Measurements from ENCODE around the gene PIK3AP1. TPM values are rescaled to one million over a fixed set of nuclear protein-coding genes. Genes with fewer than 3 reads are reported as not detected.

The PIK3AP1 gene
- total and polyA plus RNA-seq, 2 of the 8 experiments (the other 6 are each of a cell fraction or from before 2014, with no cell fraction given), result 1.9 to 4.5 TPM

DNA sequence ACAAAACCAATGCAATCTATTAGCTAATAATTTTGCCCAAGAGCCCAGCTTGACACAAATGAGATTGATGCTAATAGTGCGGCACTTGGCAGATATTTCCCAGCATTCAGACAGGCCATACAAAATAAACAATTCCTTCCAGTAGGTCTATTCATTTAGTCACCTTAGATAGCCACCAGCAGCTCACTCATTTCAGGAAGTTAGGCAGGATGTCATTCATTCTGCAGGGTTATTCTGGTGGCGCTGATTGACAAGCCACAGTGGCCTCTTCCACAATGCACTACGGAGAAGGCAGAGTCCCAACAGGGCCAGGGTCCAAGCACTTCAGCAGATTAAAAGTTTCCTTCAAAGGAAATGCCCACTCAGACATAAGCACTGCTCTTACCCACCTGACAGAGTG is 55.8 kb downstream of the PIK3AP1 start:
- Histone ChIP-seq H3K14ac (ENCODE audit: insufficient read length) (no peak overlapping the region), H3K27ac (ENCODE audit: low read depth, low read length) (no peak overlapping the region), H2BK5ac (ENCODE audit: low read depth, low read length) (no peak overlapping the region), H3K23ac (ENCODE audit: insufficient read length) (no peak overlapping the region), H3K36me3 (ENCODE audit: control insufficient read depth in 2 of 4, insufficient read depth in 4 of 4, low read length in 3 of 4) (no peaks in the 10 kb centered on the region), H2BK120ac (replicated peaks; ENCODE audit: low read depth, low read length) (no peak overlapping the region), H3K4ac (replicated peaks; ENCODE audit: insufficient read length, low read depth, low read length) (no peak overlapping the region), H3K18ac (ENCODE audit: extremely low read depth, low read length) (no peak overlapping the region), H4K20me1 (replicated peaks in 1 of 2; ENCODE audit: control insufficient read depth in 1 of 2, insufficient read depth in 2 of 2, low read length in 2 of 2) (no peaks in the 10 kb centered on the region), H3K4me3 (ENCODE audit: extremely low read depth in 1 of 4, insufficient read depth in 2 of 4, low read depth in 3 of 4, low read length in 4 of 4) (no peak overlapping the region), H3K27me3 (replicated peaks in 1 of 4; ENCODE audit: control insufficient read depth in 3 of 4, extremely low read depth in 1 of 4, insufficient read depth in 3 of 4, low read length in 3 of 4) (no peaks in the 10 kb centered on the region), H2BK20ac (ENCODE audit: low read length) (no peak overlapping the region), H3K56ac (replicated peaks; ENCODE audit: insufficient read length, low read depth, low read length) (no peak overlapping the region), H3K79me2 (ENCODE audit: control insufficient read depth in 1 of 2, insufficient read depth in 2 of 2, low read length in 2 of 2) (no peaks in the 10 kb centered on the region), H3K9ac (replicated peaks in 1 of 4; ENCODE audit: extremely low read depth in 1 of 4, low read depth in 3 of 4, low read length in 3 of 4) (no peak overlapping the region), H4K8ac (ENCODE audit: extremely low read depth, insufficient read depth, low read length) (no peak overlapping the region), H2AK5ac (ENCODE audit: low read depth, low read length) (no peak overlapping the region), H4K5ac (ENCODE audit: insufficient read length, low read depth, low read length) (no peak overlapping the region), H4K91ac (replicated peaks; ENCODE audit: insufficient read length, low read length) (no peak overlapping the region), H2BK15ac (ENCODE audit: low read length) (no peak overlapping the region), H3K23me2 (ENCODE audit: low read depth, low read length) (no peaks in the 10 kb centered on the region), H3K4me1 (replicated peaks in 1 of 4; ENCODE audit: control insufficient read depth in 3 of 4, insufficient read depth in 4 of 4, low read length in 3 of 4) (no peaks in the 10 kb centered on the region), H3K9me3 (ENCODE audit: insufficient read depth in 2 of 2, low read depth in 1 of 2, low read length in 1 of 2) (no peaks in the 10 kb centered on the region), H2BK12ac (ENCODE audit: low read depth, low read length) (no peak overlapping the region), H3K4me2 (ENCODE audit: insufficient read depth in 1 of 2, low read depth in 2 of 2, low read length in 2 of 2) (no peak overlapping the region), H3K79me1 (ENCODE audit: low read depth, low read length) (no peaks in the 10 kb centered on the region), H2AFZ (ENCODE audit: low read length) (no peak overlapping the region)
- CTCF ChIA-PET (ENCODE audit: partially characterized antibody), result interaction anchor here (0.8 to 1.5 kb wide), 5 partner anchors 9 to 99 kb away, joined by 3 to 5 read pairs (median 3); no protein-coding TSS in a partner anchor
- DNase-seq (ENCODE audit: low read depth in 1 of 2, low spot score in 2 of 2) (no peak), FAIRE-seq (no peak)
- 87% methylated on average over 3 of the region's 3 CpGs; no CpG with 5 or more reads in 1 of the 2 experiments for WGBS, 2 experiments (ENCODE audit: extremely low coverage in 1 of 2, insufficient coverage in 1 of 2, insufficient read length in 1 of 2, insufficient replicate concordance in 2 of 2, low coverage in 1 of 2, low lambda C conversion rate in 2 of 2, missing lambda C conversion rate in 1 of 2)
- POLR2A ChIA-PET (ENCODE audit: partially characterized antibody), result no interaction called here
- TF ChIP-seq EGR1 (IDR thresholded peaks at IDR 0.05; ENCODE audit: borderline replicate concordance, low read depth, low read length) (no peak), TEAD4 (IDR thresholded peaks at IDR 0.05; ENCODE audit: low read depth, low read length) (no peak), HDAC6 (IDR thresholded peaks at IDR 0.05; ENCODE audit: low read depth, low read length) (no peak), EZH2 (IDR thresholded peaks at IDR 0.05; ENCODE audit: low read depth, low read length, severe bottlenecking) (no peak), BACH1 (IDR thresholded peaks at IDR 0.05; ENCODE audit: low read length) (no peak), POLR2A (IDR thresholded peaks at IDR 0.05; ENCODE audit: control extremely low read depth in 1 of 2, low read depth in 2 of 2, low read length in 2 of 2) (no peak), TAF1 (IDR thresholded peaks at IDR 0.05; ENCODE audit: low read depth, low read length) (no peak), SP1 (IDR thresholded peaks at IDR 0.05; ENCODE audit: low read depth, low read length) (no peak), RNF2 (IDR thresholded peaks at IDR 0.05; ENCODE audit: borderline replicate concordance, low read depth, low read length, missing control alignments, poor library complexity, severe bottlenecking) (no peak), CHD2 (IDR thresholded peaks at IDR 0.05; ENCODE audit: low read length) (no peak), CTCF (IDR thresholded peaks at IDR 0.05; ENCODE audit: control extremely low read depth in 1 of 3, insufficient read depth in 1 of 3, low read depth in 1 of 3, low read length in 3 of 3) (no peak), CEBPB (IDR thresholded peaks at IDR 0.05; ENCODE audit: low read depth, low read length) (no peak), CREB1 (IDR thresholded peaks at IDR 0.05) (no peak), NRF1 (IDR thresholded peaks at IDR 0.05; ENCODE audit: low read depth, low read length) (no peak)

Data from H1 (cell line).